GM06990 (cell line): ENCODE data around the gene GGPS1.

Source experiments
- DNase-seq: peaks from one replicate; pipeline ENCODE4 v3.0.0-alpha.2; 2011; ENCODE audit not compliant: insufficient read length; ENCODE audit errors: extremely low read depth
- H3K27me3 ChIP-seq: replicated peaks from 2 replicates; pipeline ENCODE4 v1.6.0; 2011; ENCODE audit warnings: low read length; ENCODE audit not compliant: control insufficient read depth, insufficient read depth
- H3K36me3 ChIP-seq: 2 replicates; pipeline ENCODE4 v1.5.1; 2011; ENCODE audit warnings: low read length; ENCODE audit not compliant: control insufficient read depth, insufficient read depth
- H3K4me3 ChIP-seq: replicated peaks from 2 replicates; pipeline ENCODE4 v1.5.1; 2011; ENCODE audit warnings: low read depth, mild to moderate bottlenecking, control low read depth, low read length
- CTCF ChIP-seq: IDR thresholded peaks from 2 replicates; pipeline ENCODE4 v1.5.1; 2011; ENCODE audit warnings: low read length, control low read depth, mild to moderate bottlenecking, inconsistent platforms; ENCODE audit not compliant: insufficient read depth, poor library complexity, severe bottlenecking

The GGPS1 gene

DNA sequence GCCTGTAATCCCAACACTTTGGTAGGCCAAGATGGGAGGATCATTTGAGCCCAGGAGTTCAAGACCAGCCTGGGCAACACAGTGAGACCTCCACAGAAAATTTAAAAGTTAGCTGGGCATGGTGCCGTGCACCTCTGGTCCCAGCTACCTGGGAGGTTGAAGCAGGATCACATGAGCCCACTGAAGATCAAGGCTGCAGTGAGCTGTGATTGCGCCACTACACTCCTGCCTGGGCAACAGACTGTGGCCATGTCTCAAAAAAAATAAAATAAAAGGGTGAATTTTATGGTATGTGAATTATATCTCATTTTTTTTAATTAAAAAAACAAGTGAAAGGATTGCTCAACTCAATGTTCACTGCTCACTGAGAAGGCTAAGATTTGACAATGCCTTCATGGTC is 9.1 kb upstream of the GGPS1 start:
- H3K4me3 ChIP-seq = no peak overlapping the region
- DNase-seq = no peak
- no peak for TF ChIP-seq CTCF
- H3K27me3 ChIP-seq = no peaks in the 10 kb centered on the region
- H3K36me3 ChIP-seq = peaks cover 1% of the 10 kb centered on the region

- Histone ChIP-seq H3K4me3 (no peak overlapping the region), H3K27me3 (no peaks in the 10 kb centered on the region), H3K36me3 (peaks cover 1% of the 10 kb centered on the region)
- no peak for TF ChIP-seq CTCF
- DNase-seq = no peak
Measured at GRCh38 chr1:235320521-235321179, 7.7 kb upstream of the GGPS1 start.

- no peaks in the 10 kb centered on the region; the same call in none of the 2 replicates for H3K36me3 ChIP-seq
- peak overlapping the region; percentile 18; the same call in 1 of the 2 replicates for H3K4me3 ChIP-seq
- no peak for DNase-seq
- no peak for TF ChIP-seq CTCF
- H3K27me3 ChIP-seq = no peaks in the 10 kb centered on the region
Measured at GRCh38 chr1:235324296-235324695, 4.1 kb upstream of the GGPS1 start.

GRCh38 chr1:235325139-235325538 is 3.2 kb upstream of the GGPS1 start:
- Histone ChIP-seq H3K36me3 (no peaks in the 10 kb centered on the region; the same call in none of the 2 replicates), H3K27me3 (no peaks in the 10 kb centered on the region), H3K4me3 (peak overlapping the region; percentile 98)
- TF ChIP-seq CTCF = no peak
- peak; percentile 42 for DNase-seq

GRCh38 chr1:235325854-235326253 is 2.5 kb upstream of the GGPS1 start:
- no peak for DNase-seq
- no peaks in the 10 kb centered on the region; the same call in none of the 2 replicates for H3K36me3 ChIP-seq
- H3K4me3 ChIP-seq = peak overlapping the region; percentile 98
- H3K27me3 ChIP-seq = no peaks in the 10 kb centered on the region
- no peak for TF ChIP-seq CTCF
